B cell (primary cell): ENCODE data around the gene ZDHHC17. TPM values are rescaled to one million over a fixed set of nuclear protein-coding genes. Genes with fewer than 3 reads are reported as not detected.

Experiments used
- ATAC-seq: fragments of 200-7000 bp; cut with Tn5 transposase; one replicate; pipeline ENCODE4 v1.10.0; 2021; ENCODE audit warnings: low read depth, mild to moderate bottlenecking, moderate number of reproducible peaks, moderate library complexity
- CTCF ChIA-PET: fragments of 350-600 bp; sonication (Branson Sonifier 250); formaldehyde crosslinking; loops from one replicate; lab custom pipeline; 2021; ENCODE audit warnings: antibody characterized with exemption, inconsistent platforms; lab: Charles Lee
- POLR2A ChIA-PET: fragments of 350-600 bp; sonication (Branson Sonifier 250); formaldehyde crosslinking; loops from one replicate; lab custom pipeline; 2021; ENCODE audit warnings: antibody characterized with exemption; lab: Charles Lee
- DNase-seq: peaks from one replicate; pipeline ENCODE4 v3.0.0; 2013
- H2AFZ ChIP-seq: 2 replicates; pipeline ENCODE4 v1.6.1; 2012; ENCODE audit warnings: mild to moderate bottlenecking, low read depth, low read length; ENCODE audit not compliant: insufficient read depth, poor library complexity, severe bottlenecking
- H3K27ac ChIP-seq, 2 donors: 1 replicate in 1 of 2; 2 replicates in 1 of 2; pipeline ENCODE4 v1.5.1; 2012 to 2013; ENCODE audit warnings: low read length in 2 of 2, mild to moderate bottlenecking in 2 of 2, moderate library complexity in 1 of 2
- H3K27me3 ChIP-seq, 4 experiments: fragments of 200-600 bp in 1 of 4; sonication (generic) in 1 of 4; replicated peaks in 1 of 4; 1 replicate in 2 of 4; 2 replicates in 2 of 4; pipeline versions ENCODE4 v1.6.1 to v1.7.0; 2013 to 2016; ENCODE audit warnings: low read length in 3 of 4, mild to moderate bottlenecking in 2 of 4, mixed read lengths in 1 of 4, moderate library complexity in 1 of 4; ENCODE audit not compliant: insufficient read depth in 4 of 4, control insufficient read depth in 3 of 4; ENCODE audit errors: control extremely low read depth in 1 of 4
- H3K36me3 ChIP-seq, 2 experiments: replicated peaks in 1 of 2; 1 replicate in 1 of 2; 2 replicates in 1 of 2; pipeline versions ENCODE4 v1.6.1 to v1.7.1; 2013; ENCODE audit warnings: low read length in 1 of 2; ENCODE audit not compliant: insufficient read depth in 2 of 2, control insufficient read depth in 1 of 2; ENCODE audit errors: control extremely low read depth in 1 of 2, extremely low read depth in 1 of 2
- H3K4me1 ChIP-seq, 2 donors: fragments of 200-600 bp in 1 of 2; sonication (generic) in 1 of 2; 1 replicate in 1 of 2; 2 replicates in 1 of 2; pipeline versions ENCODE4 v1.5.1 to v1.6.1; 2013 to 2017; ENCODE audit warnings: low read length in 2 of 2; ENCODE audit not compliant: control insufficient read depth in 2 of 2, insufficient read depth in 2 of 2
- H3K4me2 ChIP-seq: replicated peaks from 2 replicates; pipeline ENCODE3; 2012; ENCODE audit warnings: mild to moderate bottlenecking, low read depth, low read length; ENCODE audit not compliant: poor library complexity, severe bottlenecking
- H3K4me3 ChIP-seq, 5 experiments: fragments of 200-600 bp in 1 of 5; sonication (generic) in 1 of 5; 1 replicate in 3 of 5; 2 replicates in 2 of 5; pipeline versions ENCODE4 v1.5.1 to v1.7.0; 2011 to 2016; ENCODE audit warnings: low read length in 4 of 5, mild to moderate bottlenecking in 4 of 5, low read depth in 2 of 5, control low read depth in 1 of 5, moderate library complexity in 1 of 5; ENCODE audit not compliant: insufficient read depth in 1 of 5; ENCODE audit errors: control extremely low read depth in 1 of 5, extremely low read depth in 1 of 5
- H3K79me2 ChIP-seq: fragments of 200-600 bp; sonication (generic); one replicate; pipeline ENCODE4 v1.6.0; 2016; ENCODE audit warnings: low read length; ENCODE audit not compliant: control insufficient read depth, insufficient read depth
- H3K9ac ChIP-seq: fragments of 200-600 bp; sonication (generic); 2 replicates; pipeline ENCODE4 v1.6.1; 2017; ENCODE audit warnings: mild to moderate bottlenecking, low read length, moderate library complexity
- H3K9me3 ChIP-seq, 3 donors: one replicate each; pipeline versions ENCODE4 v1.6.1 to v1.7.1; 2013; ENCODE audit warnings: low read length in 2 of 3; ENCODE audit not compliant: control insufficient read depth in 2 of 3, insufficient read depth in 1 of 3; ENCODE audit errors: control extremely low read depth in 1 of 3
- H4K20me1 ChIP-seq: 2 replicates; pipeline ENCODE4 v1.6.0; 2012; ENCODE audit warnings: mild to moderate bottlenecking, low read length; ENCODE audit not compliant: insufficient read depth, control insufficient read depth, poor library complexity, severe bottlenecking
- H3K27ac Mint-ChIP-seq: one replicate; pipeline ENCODE4 v1.8.0; 2021; ENCODE audit warnings: mixed read lengths
- H3K27me3 Mint-ChIP-seq: one replicate; pipeline ENCODE4 v1.8.0; 2021; ENCODE audit warnings: mixed read lengths
- H3K4me1 Mint-ChIP-seq: one replicate; pipeline ENCODE4 v1.8.0; 2021; ENCODE audit warnings: mixed read lengths
- H3K4me3 Mint-ChIP-seq: one replicate; pipeline ENCODE4 v1.8.0; 2021; ENCODE audit warnings: mixed read lengths
- H3K9me3 Mint-ChIP-seq: one replicate; pipeline ENCODE4 v1.8.0; 2022; ENCODE audit warnings: mixed read lengths; ENCODE audit not compliant: insufficient read depth
- EZH2 ChIP-seq: IDR thresholded peaks from 2 replicates; pipeline ENCODE4 v1.6.1; 2012; ENCODE audit warnings: borderline replicate concordance, low read depth, mild to moderate bottlenecking, moderate library complexity, low read length; ENCODE audit not compliant: insufficient read depth, poor library complexity, severe bottlenecking
- WGBS: methylation state at CpG from one replicate; pipeline ENCODE4 v1.1.5; 2013; ENCODE audit warnings: missing lambda C conversion rate; ENCODE audit not compliant: insufficient coverage; 5-methylcytosine and 5-hydroxymethylcytosine counted together
- intact Hi-C: fragments of 100-400 bp; cut with micrococcal nuclease; formaldehyde crosslinking; loops from one replicate; pipeline ENCODE4 v1.10.0; 2022
- polyA plus RNA-seq: library from polyadenylated mRNA; depleted of rRNA; stranded (reverse); fragments of >200 nt; gene quantifications from 2 replicates; pipeline ENCODE4 v1.2.3, GENCODE V29; 2012
- total RNA-seq, 2 donors: library from RNA; stranded (reverse); fragments of 120-200 nt in 1 of 2; gene quantifications; 1 replicate in 1 of 2; 2 replicates in 1 of 2; pipeline versions ENCODE4 v1.2.3 to v1.2.4, GENCODE V29; 2013 to 2022
- TF ChIP-seq, protein P1 (sequence below): fragments of 200-600 bp; IDR thresholded peaks from one replicate; pipeline ENCODE4 v1.8.0; 2022; ENCODE audit warnings: antibody characterized with exemption, mild to moderate bottlenecking

The ZDHHC17 gene
- total and polyA plus RNA-seq, 2 donors (not counting 1 experiment from before 2014, with no cell fraction given): 26.1 to 75.0 TPM

DNA sequence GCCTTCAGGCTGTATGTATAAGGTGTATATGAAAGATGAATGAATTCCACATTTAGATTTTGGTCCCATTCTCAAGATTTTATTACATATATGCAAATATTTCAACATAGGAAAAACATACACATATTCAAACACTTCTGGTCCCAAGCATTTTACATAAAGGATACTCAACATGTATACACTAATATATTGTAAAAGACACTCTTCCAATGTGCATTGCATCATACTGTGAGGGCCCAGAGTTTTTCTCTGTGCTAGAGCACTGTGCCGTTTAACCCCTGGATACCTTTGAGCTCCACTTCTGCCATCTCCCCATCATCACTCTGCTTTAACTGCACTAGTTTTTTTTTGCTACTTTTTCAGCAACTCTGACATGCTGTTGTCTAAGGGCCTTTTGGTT lies 48.1 kb downstream of the ZDHHC17 start:
- ATAC-seq (no peak), DNase-seq (no peak)
- no peaks in the 10 kb centered on the region for H3K9me3 ChIP-seq
- no peak overlapping the region for H2AFZ ChIP-seq
- H3K27ac ChIP-seq: no peak overlapping the region
- no peaks in the 10 kb centered on the region for H3K27me3 Mint-ChIP-seq
- H3K9ac ChIP-seq: no peak overlapping the region
- no peaks in the 10 kb centered on the region for H3K9me3 Mint-ChIP-seq
- no peak overlapping the region for H3K4me3 ChIP-seq
- no peak overlapping the region for H3K4me2 ChIP-seq
- no peaks in the 10 kb centered on the region for H3K4me1 Mint-ChIP-seq
- H4K20me1 ChIP-seq: no peaks in the 10 kb centered on the region
- no peaks in the 10 kb centered on the region for H3K27me3 ChIP-seq
- WGBS: no CpG with 5 or more reads among the region's 1 CpG
- H3K36me3 ChIP-seq: peaks cover 19 to 63% of the 10 kb centered on the region in 2 experiments
- CTCF ChIA-PET: no interaction called here
- H3K27ac Mint-ChIP-seq: no peak overlapping the region
- H3K4me3 Mint-ChIP-seq: no peak overlapping the region
- intact Hi-C loops: no loop called here
- TF ChIP-seq, protein P1, sequence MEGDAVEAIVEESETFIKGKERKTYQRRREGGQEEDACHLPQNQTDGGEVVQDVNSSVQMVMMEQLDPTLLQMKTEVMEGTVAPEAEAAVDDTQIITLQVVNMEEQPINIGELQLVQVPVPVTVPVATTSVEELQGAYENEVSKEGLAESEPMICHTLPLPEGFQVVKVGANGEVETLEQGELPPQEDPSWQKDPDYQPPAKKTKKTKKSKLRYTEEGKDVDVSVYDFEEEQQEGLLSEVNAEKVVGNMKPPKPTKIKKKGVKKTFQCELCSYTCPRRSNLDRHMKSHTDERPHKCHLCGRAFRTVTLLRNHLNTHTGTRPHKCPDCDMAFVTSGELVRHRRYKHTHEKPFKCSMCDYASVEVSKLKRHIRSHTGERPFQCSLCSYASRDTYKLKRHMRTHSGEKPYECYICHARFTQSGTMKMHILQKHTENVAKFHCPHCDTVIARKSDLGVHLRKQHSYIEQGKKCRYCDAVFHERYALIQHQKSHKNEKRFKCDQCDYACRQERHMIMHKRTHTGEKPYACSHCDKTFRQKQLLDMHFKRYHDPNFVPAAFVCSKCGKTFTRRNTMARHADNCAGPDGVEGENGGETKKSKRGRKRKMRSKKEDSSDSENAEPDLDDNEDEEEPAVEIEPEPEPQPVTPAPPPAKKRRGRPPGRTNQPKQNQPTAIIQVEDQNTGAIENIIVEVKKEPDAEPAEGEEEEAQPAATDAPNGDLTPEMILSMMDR: no peak
- no peak for TF ChIP-seq EZH2
- POLR2A ChIA-PET: no interaction called here
- no peaks in the 10 kb centered on the region for H3K79me2 ChIP-seq
- H3K4me1 ChIP-seq: no peaks in the 10 kb centered on the region

DNA sequence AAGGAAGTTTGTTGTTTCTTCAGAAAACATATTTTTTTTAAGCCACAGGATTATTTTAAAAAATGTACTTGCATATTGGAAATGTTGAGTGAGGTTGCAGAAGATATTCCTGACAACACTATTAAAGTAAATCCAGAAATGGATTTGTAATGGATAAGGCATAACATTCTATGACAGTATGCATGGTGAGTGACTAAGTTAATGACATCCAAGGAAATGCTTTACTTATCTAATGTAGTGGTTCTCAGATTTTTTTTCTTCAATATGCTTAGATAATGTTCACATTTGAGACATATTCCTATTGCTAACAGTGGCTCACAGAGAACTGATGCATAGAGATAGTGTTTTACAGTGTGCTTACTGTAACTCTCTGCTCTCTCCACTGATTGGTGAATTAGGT lies 49.4 kb downstream of the ZDHHC17 start:
- H3K79me2 ChIP-seq: no peaks in the 10 kb centered on the region
- H3K4me1 ChIP-seq: no peaks in the 10 kb centered on the region
- ATAC-seq (no peak), DNase-seq (no peak)
- no peak overlapping the region for H3K9ac ChIP-seq
- CTCF ChIA-PET: no interaction called here
- no peaks in the 10 kb centered on the region for H3K9me3 ChIP-seq
- no peaks in the 10 kb centered on the region for H3K27me3 ChIP-seq
- Mint-ChIP-seq H3K4me1 (no peaks in the 10 kb centered on the region), H3K4me3 (no peak overlapping the region), H3K9me3 (no peaks in the 10 kb centered on the region), H3K27me3 (no peaks in the 10 kb centered on the region), H3K27ac (no peak overlapping the region)
- intact Hi-C loops: no loop called here
- no peak overlapping the region for H3K4me3 ChIP-seq
- H3K36me3 ChIP-seq: peaks cover 18 to 55% of the 10 kb centered on the region in 2 experiments
- H3K4me2 ChIP-seq: no peak overlapping the region
- no peak overlapping the region for H3K27ac ChIP-seq
- TF ChIP-seq EZH2: no peak
- TF ChIP-seq, protein P1: no peak
- POLR2A ChIA-PET: no interaction called here
- no peaks in the 10 kb centered on the region for H4K20me1 ChIP-seq
- no peak overlapping the region for H2AFZ ChIP-seq
